Ecto neural progenitor cell (in vitro differentiated cells): ENCODE results near the gene EPB41L4A.
A peak's percentile ranks its signal among the peaks of the same experiment; 100 is the strongest.

ENCODE experiments used
- DNase-seq: peaks from one replicate; pipeline ENCODE4 v3.0.0-alpha.2; 2018; ENCODE audit warnings: low spot score

EPB41L4A gene

DNA sequence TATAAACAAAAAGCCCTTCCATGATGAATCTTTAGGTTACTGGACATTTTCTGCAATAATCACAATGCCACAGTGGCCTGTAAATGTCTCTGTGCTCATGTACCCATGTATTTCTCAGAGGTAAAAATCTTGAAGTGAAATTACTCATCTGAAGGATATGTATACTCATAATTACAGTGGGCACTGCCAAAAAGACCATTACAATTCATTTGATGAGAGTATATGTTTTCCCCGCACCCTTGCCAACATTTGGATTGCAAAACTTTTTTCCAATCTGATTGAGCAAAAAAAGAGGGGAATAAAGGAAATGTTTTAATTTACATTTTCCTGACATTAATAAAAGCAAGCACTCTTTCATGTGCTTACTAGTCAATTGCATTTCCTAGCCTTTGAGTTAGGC, 110.5 kb downstream of the EPB41L4A start:
- no peak for DNase-seq

DNA sequence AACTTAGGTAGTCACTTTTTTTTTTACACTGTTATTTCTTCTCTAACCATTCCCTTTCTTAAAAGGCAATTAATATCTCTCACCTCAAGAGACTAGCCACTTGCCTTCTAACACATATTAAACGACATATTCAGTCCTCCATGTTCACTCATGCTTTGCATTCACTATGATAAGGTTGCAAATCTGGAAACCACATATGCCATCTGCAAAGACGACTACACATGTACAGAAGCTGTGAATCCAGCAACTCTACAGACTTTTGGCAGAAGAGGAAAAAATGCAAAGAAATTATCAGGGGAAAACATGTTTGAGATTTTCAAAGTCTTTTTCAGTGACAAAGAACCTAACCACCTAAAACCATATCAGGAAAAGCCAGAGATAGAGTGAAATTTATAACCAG, 112.1 kb downstream of the EPB41L4A start:
- DNase-seq: no peak

DNA sequence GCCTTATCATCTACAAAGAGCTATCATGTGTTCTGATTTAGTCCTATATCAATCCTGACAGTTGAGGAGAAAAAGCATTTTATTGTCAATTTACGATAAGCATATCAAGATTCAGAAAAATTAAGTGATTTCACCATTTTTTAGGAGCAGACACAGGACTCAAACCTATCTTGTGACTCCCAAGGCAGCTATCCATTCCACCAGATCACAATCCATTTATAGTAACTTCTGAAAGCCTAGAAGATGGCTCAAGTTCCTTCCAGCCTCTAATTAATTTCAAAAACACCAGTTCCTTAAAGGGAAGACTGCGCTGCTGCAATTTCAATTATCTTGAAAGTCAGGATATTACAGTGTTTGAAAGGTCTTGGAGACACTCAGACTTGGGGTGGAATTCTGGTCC, 114.3 kb downstream of the EPB41L4A start:
- DNase-seq: no peak

DNA sequence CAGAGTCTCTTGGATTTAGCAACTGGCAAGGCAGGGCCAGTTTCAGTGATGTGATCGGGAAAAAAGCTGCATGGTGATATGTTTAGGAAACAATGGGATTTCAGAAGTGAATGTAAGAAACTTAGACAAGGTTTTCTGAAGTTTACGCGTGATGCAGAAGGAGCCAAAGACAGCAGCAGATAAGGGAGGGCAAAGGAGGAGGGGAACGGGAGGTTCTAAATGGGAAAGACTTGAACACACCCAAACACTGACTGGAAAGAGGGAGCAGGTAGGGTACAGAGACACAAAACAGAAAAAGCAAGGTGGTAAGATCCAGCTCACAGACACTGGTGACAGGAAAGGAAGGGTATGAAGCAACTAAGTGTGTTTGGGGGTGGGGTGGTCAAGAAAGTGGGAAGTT, 115.4 kb downstream of the EPB41L4A start:
- DNase-seq: no peak

DNA sequence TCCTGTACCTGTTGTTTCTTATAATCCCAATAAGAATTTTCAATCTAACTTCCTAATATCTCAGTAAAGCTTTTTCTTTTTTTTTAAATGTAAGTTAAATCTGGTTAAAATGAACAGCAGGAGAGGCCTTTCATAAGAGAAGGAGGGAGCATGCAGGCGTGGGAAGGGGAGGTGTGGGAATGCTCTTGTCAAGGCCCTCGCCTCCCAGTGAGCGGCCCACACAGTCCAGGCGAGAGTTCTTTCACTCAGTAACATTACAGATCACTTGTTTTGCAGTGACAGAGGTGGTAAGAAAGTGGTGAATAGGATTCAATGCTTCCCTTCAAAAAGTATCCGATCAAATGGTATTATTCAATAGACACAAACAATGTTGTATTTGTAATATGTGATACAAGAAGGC, 125.0 kb downstream of the EPB41L4A start:
- no peak for DNase-seq

DNA sequence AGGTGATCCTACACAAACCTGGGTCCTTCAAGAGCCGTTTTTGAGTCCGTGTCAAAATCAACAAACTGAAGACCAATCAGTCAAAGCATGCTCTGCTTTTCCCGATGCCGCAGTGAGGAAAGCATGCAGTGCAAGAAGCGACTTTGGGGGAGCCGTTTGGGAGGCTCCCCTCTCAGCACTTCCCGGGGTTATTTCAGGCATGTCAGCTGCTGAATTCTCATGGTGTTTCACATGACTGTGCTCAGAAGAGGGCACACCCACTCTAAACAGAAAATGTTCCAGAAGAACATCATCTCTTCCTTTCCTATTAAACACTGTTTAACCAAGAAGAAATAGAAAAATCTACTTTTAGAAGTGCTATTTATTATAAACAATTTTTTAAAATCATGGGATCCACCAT, 125.5 kb downstream of the EPB41L4A start:
- DNase-seq: no peak

DNA sequence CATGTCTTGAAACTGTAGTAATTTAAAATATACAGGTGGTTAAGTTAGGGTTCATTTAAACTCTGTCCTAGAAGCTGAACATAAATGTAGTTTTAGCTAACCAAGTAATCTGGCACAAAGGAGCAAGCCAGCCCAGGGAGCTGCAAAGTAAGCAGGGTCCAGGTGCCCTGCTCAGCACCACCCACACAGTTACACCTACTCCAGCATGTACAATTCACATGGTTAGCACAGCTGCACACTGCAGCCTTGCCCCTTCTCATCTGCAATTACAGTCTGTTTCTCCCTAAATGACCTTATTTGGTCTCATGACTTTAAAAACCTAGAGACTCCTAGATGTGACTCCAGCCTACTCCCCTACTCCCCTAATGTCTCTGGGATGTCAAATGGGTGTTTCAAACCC, 128.4 kb downstream of the EPB41L4A start:
- no peak for DNase-seq

DNA sequence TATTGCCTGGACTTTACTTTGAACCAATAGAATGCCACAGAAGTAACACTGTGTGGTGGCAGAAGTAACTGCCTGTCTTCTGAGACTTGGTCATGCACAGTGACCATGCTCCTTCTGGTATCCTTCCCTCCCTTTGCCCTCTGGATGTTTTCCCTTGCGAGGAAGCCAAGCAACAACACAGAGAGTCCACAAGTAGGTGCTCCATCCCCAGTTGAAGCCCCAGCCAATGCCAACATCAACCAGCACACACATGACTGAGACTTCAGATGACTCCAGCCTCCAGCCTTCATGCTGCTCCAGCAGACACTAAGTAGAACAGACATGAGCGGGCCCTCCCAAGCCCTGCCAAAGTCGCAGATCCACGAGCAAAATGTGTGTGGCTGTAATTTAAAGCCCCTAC, 129.6 kb downstream of the EPB41L4A start:
- DNase-seq: no peak

DNA sequence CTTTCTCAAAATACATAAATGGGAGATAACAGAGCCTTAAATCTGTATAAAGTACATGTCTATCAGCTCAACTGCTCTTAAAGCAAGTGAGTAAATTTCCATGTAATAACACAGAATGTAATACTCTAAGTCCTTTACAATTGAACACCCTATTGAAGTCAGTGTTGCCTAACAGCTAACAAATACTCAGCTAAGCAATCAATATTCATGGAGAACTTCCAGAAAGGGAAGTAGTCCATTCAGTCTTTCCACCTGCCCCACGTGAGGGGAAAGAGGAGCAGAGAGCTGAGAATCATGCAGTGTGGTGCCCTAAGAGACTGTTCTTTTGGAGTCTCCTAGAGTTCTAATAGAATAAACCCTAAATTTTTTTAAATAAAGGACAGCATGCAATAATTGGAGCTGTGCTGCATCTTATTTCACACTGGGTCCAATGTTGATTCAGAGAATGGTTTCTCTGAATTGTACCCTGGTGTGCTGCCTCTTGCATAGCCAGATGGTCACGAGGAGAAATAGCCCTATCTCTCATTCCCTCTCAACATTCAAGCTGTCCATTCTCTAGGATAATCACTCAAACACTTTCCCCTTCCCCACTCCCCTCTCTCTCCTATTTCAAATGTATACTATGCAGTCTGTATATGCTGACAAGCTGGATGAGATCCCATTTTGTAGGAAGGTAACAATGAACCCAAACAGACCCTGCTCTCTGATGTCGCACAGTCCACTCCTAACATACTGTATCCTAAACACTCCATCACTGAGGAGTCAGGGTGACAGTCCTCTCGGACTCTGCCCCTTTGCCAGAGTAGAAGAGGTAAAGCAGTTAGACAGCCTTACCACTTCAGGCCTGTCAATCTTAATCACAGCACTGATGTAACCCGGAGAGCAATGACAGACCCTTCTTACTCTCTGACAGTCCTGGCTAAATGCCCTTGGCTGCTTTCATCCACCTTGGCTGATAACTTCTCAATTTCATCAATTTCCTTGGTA, 134.8 kb downstream of the EPB41L4A start:
- no peak for DNase-seq

DNA sequence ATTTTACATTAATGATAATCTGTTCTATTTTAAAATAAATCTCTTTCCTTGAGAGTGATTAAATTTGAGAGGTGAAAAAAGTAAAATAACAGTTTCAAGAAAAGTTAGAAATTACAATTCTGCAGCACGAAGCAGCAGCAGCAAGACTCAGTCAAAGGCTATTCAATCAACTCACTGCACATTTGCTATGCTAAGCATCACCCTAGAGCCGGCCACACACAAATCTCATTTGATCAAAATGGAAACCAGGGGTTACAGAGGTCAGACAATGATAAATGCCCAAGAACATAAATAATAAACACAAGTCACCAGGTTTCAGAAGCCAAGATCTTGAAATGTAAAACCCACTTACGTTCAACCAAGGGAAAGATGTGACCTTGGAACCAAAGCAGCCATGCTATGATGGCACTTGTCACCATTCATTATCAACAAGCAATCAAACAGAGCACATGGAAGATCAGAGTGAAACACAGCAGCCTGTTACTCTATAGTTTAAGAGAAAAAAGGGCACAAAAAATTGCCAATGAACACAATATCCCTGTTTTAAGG, 136.0 kb downstream of the EPB41L4A start:
- DNase-seq: no peak

DNA sequence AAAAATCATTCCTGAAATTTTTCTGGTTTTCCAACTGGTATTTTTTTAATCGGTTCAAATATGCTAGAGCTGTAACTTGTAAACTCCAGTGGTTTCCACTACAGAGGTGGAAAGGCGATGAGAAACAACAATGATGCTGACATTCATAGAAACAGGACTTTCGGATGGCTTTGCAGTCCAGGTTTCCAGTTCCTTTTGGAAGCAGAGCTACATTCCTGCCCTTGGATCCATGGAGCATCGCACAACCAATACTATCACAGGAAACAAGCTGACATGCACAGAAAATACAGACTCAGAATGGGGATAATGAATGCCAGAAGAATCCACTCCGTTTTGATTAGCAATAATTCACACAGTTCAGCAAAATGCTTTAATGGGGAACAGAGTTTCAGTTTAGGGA, 140.0 kb downstream of the EPB41L4A start:
- DNase-seq: no peak

DNA sequence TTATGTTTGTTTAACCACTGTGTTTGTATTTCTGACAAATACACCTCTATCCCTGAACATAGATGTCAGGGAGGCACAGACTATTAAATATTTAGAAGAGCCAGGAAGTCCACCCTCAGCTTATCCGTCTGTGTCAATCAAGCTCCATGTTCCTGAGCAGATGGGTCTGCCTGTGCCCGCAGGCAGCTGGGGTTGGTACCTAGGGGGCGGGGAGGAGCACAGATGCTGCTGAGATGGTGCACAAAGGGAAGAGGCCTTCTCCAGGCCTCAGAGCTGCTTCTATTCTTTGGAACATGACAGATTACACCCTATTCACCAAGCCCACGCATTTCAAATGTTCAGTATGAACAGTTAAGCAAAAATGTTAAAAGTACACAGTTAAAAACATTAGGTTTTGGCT, 142.1 kb downstream of the EPB41L4A start:
- DNase-seq: peak; percentile 54

DNA sequence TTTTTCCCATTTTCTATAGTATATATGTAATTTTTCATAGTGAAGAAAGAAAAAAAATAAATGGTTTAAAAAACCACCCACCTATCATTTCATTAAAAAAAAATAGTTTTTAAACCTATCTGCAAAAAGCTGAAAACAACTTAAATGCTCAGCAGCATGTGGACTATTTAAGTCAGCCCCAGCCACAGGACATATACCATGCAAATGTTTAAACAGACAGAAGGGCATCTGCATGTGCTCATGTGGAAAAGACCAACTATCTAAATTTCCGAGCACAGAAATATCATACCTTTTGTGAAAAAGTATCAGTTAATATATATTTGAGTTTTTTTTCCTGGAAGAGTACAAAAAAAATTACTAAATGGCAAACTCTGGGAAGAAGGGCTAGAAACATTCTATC, 143.4 kb downstream of the EPB41L4A start:
- DNase-seq: no peak

DNA sequence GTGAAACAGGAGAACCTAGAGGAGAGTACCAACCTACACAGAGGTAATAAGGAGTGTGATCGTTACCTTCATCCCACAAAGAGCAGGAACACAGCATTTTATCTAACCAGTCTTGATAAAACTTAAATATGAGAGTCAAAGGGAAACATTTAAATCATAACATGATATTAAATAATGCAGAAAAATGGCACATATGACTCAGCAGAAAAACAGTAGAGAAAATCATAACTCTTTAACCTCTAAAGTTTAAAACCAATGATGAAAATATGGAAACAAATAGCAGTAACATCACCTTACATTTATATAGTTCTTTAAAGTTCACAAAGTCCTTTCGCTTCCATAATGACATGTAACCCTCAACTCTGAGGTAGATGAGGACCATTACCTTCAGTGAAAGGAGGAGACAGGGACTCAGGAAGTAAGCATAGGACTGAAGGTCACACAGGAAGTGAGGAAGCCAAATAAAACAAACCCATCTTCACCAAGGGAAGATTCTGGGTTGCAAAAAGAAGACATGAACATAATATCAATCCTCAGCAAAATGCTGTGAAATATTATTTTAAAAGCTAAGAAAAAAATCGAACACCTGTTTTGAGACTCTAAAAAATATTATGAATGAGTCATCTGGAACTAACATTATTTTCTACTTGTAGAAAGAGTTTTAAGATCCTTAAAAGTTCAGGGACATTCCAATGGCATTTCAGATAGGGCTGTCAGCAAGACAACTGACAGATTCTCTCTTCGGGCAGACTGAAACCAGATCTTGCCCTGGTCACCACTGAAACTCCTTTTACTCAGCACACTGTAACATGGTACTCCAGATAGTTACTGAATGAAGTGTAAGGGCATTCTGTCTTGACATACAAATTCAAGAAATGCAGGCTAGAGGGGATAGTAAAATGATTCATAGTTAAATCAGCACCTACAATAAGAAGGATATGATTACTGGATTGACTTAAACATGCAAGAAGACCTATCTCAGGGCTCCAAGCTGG, 148.5 kb downstream of the EPB41L4A start:
- no peak for DNase-seq

DNA sequence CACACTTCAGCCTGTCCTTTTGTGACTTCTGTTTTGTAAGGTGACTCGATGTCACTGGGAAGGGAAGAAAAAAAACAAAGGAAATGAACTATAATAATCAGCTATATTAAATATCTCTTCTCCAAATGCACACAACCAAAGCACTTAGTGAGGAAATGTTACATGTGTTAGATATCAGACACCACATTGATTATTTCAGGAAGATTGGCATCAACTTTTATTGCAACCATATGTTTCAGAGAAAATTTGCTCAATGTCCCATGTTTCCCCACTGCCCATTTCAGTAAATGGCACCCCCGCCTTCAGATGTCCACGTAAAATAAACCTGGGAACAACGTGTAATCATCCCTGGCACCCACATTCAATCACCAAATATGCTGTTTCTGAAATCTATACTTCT, 151.8 kb downstream of the EPB41L4A start:
- no peak for DNase-seq

DNA sequence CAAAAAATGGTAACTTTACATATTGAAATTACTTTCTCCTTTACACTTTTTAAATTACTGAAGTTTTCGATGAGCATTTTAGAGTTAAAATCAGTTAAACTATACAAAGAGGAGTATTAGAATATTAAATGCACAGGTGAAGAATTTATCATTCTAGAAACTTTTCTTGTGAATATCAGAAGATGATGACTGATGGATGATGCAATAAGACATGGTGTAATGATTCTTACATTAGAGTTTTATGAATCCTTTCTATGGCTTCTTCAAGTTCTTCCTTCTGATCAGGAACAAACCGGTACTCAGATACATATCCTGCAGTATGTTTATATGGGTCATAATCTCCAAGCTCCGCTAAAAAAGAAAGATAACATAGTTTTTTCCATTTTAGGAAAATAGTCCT, 154.4 kb downstream of the EPB41L4A start:
- DNase-seq: no peak

DNA sequence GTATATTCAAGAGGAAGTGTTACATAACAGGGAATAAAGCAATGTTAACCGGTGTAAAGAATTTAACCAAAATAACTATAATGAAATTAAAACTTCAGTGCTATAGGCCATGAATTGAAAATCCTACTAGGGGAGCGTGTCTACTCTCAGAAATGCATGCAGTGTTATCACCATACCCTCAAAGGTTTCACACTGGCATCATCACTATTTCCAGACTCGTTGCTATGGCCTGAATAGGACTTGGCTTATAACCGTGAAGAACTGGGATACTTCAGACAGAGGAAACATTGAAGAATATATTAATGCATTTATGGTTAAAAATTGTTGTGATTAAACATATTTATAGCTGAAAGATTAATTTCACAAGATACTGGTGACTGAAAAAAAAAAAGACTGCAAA, 154.9 kb downstream of the EPB41L4A start:
- no peak for DNase-seq

DNA sequence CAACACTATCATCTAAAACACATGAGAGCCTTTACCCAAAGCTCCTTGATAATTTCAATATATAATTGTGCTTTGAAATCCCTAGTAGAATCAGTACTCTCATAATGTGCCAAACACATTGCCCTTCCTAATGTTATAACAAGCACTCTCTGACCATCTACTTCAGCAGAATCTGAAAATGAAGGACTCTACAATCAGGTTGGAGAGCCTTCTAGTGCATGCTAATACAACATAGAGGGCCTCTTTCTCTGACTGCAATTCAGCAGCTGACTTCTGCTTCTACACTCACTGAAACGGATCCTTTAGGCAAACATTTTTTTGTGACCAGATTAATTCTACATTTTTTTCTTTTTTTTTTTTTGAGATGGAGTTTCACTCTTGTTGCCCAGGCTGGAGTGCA, 155.6 kb downstream of the EPB41L4A start:
- DNase-seq: no peak

DNA sequence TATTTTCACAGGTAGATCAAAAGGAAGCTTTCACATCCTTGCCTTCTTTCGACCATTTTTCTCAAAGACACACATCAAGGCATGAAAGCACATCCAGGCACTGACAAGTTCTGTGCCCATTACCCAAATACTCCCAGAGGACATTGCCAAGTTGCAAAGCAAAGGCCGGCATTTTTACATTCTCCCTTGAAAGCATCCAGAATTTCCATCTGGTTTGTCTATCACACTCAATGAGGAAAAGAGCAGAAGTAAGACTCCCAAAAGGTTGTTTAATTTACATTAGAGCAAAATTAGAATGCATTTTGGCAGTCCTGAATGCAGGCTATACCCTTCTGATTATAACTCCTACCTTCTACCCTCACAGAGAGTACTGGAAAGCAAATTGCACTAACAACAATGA, 160.5 kb downstream of the EPB41L4A start:
- DNase-seq: no peak

DNA sequence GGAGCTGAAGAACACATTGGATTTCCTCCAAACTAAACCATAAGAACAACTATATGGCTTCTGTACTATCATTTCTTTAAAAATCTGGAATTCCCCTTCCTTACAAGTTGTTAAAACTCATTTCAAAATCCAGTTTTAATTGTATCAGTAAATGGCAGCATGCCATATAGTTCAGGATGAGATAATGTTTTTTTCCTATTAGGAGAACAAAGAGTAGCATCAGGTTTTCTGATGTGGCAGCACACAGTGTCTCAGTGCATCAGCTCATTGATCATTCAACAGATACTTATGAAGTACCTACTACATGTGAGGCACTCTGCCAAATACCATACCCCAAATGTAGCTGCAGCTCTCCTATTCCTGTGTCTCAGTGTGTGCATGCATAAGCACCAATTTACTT, 161.1 kb downstream of the EPB41L4A start:
- no peak for DNase-seq

DNA sequence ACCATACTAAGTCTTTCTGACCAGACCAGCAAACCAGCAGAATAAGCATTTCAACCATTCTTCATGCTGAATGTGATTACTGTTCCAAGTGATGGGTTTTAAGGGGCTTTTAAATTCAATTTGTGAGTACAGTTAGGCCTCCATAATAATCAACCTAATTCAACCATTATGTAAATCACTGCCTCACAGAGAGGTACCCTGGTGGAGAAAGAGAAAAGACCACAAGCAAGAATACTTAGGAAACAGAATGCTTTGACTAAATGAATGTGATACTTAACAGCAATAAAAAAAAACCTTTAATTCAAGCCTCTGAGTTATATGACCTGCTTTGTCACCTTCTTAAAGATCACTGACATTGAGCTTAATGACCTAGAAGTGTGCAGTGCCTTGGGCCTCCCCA, 162.1 kb downstream of the EPB41L4A start:
- DNase-seq: no peak

DNA sequence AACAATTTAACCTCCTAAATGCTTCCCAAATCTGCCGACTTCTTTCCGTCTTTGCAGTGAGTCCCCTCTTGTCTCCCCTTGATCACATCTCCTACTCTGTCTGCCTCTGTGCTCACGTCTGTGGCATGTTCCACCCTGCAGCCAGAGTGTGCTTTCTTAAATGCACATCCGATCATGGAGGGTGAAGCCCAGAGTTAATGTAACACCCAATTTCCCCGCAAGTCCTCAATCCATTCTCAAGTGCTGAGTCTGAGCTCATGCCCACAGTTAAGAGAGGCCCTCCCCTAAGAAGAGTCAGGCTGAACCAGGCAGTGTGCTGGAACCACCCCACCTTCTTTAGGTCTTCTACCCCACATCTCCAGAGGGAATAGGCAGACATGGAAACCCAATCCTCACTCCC, 164.8 kb downstream of the EPB41L4A start:
- DNase-seq: no peak
